DOHH2 (cell line): ENCODE measurements around the gene IZUMO4.

Source experiments
- EZH2phosphoT487 ChIP-seq: fragments of 200-600 bp; sonication (generic); IDR thresholded peaks from 2 replicates; pipeline ENCODE4 v1.6.1; 2017; ENCODE audit warnings: borderline replicate concordance, mild to moderate bottlenecking, antibody characterized with exemption, low read length, moderate library complexity, mixed read lengths
- TF ChIP-seq, protein P1 (sequence below): fragments of 200-600 bp; sonication (generic); IDR thresholded peaks from one replicate; pipeline ENCODE4 v1.5.1; 2014; ENCODE audit warnings: antibody characterized with exemption, mild to moderate bottlenecking, low read depth, low read length; ENCODE audit not compliant: poor library complexity, severe bottlenecking

DNA sequence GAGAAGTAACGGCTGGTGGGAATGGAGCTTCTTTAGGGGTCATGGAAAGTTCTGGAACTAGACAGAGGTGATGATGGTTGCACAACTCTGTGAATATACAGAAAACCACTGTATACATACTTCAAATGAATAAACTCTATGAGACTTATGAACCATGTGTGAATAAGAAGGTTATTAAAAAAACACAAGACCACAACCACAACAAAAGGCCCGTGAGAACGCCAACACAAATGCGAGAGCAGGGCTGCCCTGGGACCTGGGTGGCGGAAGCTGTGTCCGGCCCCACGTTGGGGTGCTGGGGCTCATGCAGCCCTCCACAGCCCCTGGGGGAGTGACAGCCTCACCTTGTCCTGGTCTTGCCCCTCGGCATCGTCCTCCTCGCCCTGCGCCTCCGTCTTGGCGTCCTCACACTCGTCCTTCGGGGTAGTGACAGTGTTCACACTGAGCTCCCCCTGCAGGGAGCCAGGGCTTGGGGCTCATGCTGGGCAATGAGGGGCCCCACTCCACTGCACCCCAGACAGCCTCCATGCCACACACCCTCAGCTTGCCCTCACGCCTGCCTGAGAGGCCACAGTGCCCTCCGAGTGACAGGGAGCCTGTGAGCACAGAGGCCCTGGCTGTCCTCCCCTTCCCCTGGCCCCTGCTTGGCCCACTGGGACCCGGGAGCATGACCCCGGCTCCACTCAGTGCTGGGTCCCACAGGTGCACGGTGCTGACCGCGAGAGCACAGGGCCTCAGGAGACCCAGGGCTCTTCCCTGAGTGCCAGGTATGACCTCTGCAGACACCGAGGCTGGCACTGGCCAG, 16.0 kb downstream of the IZUMO4 start:
- TF ChIP-seq, protein P1, sequence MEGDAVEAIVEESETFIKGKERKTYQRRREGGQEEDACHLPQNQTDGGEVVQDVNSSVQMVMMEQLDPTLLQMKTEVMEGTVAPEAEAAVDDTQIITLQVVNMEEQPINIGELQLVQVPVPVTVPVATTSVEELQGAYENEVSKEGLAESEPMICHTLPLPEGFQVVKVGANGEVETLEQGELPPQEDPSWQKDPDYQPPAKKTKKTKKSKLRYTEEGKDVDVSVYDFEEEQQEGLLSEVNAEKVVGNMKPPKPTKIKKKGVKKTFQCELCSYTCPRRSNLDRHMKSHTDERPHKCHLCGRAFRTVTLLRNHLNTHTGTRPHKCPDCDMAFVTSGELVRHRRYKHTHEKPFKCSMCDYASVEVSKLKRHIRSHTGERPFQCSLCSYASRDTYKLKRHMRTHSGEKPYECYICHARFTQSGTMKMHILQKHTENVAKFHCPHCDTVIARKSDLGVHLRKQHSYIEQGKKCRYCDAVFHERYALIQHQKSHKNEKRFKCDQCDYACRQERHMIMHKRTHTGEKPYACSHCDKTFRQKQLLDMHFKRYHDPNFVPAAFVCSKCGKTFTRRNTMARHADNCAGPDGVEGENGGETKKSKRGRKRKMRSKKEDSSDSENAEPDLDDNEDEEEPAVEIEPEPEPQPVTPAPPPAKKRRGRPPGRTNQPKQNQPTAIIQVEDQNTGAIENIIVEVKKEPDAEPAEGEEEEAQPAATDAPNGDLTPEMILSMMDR = no peak
- no peak for TF ChIP-seq EZH2phosphoT487
